Skeletal muscle satellite cell (primary cell): ENCODE results near the gene CDC40.

Source experiments
- H3K27me3 ChIP-seq: 2 replicates; pipeline ENCODE4 v1.7.0; 2013; ENCODE audit warnings: low read length; ENCODE audit not compliant: control insufficient read depth, insufficient read depth
- H3K36me3 ChIP-seq: 2 replicates; pipeline ENCODE4 v1.7.0; 2013; ENCODE audit warnings: mild to moderate bottlenecking, control low read depth, low read length; ENCODE audit not compliant: insufficient read depth
- H3K4me1 ChIP-seq: 2 replicates; pipeline ENCODE4 v1.7.0; 2013; ENCODE audit warnings: low read length; ENCODE audit not compliant: control insufficient read depth, insufficient read depth
- H3K4me2 ChIP-seq: 2 replicates; pipeline ENCODE4 v1.7.0; 2013; ENCODE audit warnings: mild to moderate bottlenecking, low read length
- H3K4me3 ChIP-seq: 2 replicates; pipeline ENCODE4 v1.7.0; 2013; ENCODE audit warnings: low read length
- H3K9ac ChIP-seq: 2 replicates; pipeline ENCODE4 v1.7.0; 2013; ENCODE audit warnings: mild to moderate bottlenecking, low read depth, low read length, moderate library complexity
- H3K9me3 ChIP-seq: replicated peaks from 2 replicates; pipeline ENCODE4 v1.7.0; 2013; ENCODE audit warnings: mild to moderate bottlenecking, control low read depth, low read length

Gene CDC40

GRCh38 chr6:110181131-110182030, 1.2 kb downstream of the CDC40 start:
- H3K4me3 ChIP-seq = peak overlapping the region; percentile 93
- H3K4me1 ChIP-seq = peaks cover 24% of the 10 kb centered on the region
- H3K9me3 ChIP-seq = no peaks in the 10 kb centered on the region
- peaks cover 5% of the 10 kb centered on the region for H3K36me3 ChIP-seq
- H3K27me3 ChIP-seq = no peaks in the 10 kb centered on the region
- peak overlapping the region; percentile 91 for H3K4me2 ChIP-seq
- H3K9ac ChIP-seq = peak overlapping the region; percentile 90

- peaks cover 18% of the 10 kb centered on the region for H3K4me1 ChIP-seq
Measured at GRCh38 chr6:110183292-110183885, 3.2 kb downstream of the CDC40 start.

DNA sequence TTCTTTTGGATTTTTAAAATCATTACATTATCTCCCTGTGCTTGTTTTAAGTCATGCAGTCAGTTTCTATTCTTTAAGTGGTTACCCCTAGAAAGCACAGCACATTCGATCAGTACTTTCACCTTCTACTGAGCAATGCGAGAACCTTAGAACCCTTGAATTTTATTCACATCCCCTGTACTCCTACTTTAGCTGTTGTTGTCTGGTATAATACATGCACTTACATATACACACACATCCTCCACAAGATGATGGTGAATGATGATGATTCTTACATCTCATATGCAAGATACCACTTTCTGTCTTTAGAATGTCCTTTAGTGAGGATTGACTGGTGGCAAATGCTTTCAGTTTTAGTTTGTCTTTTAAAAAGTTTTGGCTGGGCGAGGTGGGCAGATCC, 5.7 kb downstream of the CDC40 start:
- peaks cover 5% of the 10 kb centered on the region for H3K36me3 ChIP-seq
- H3K4me2 ChIP-seq = no peak overlapping the region
- H3K4me3 ChIP-seq = no peak overlapping the region
- no peak overlapping the region for H3K9ac ChIP-seq
- no peaks in the 10 kb centered on the region for H3K27me3 ChIP-seq
- no peaks in the 10 kb centered on the region for H3K9me3 ChIP-seq
- peaks cover 20% of the 10 kb centered on the region for H3K4me1 ChIP-seq

More at GRCh38 chr6:110183292-110183885, 3.2 kb downstream of the CDC40 start:
- Histone ChIP-seq H3K9me3 (no peaks in the 10 kb centered on the region), H3K9ac (no peak overlapping the region), H3K4me2 (no peak overlapping the region), H3K4me3 (no peak overlapping the region), H3K27me3 (no peaks in the 10 kb centered on the region), H3K36me3 (peaks cover 5% of the 10 kb centered on the region)

GRCh38 chr6:110188791-110189190, 8.6 kb downstream of the CDC40 start:
- Histone ChIP-seq H3K27me3 (no peaks in the 10 kb centered on the region), H3K4me2 (no peak overlapping the region), H3K4me1 (peaks cover 3% of the 10 kb centered on the region), H3K9me3 (no peaks in the 10 kb centered on the region), H3K4me3 (no peak overlapping the region), H3K9ac (no peak overlapping the region), H3K36me3 (peaks cover 4% of the 10 kb centered on the region)

DNA sequence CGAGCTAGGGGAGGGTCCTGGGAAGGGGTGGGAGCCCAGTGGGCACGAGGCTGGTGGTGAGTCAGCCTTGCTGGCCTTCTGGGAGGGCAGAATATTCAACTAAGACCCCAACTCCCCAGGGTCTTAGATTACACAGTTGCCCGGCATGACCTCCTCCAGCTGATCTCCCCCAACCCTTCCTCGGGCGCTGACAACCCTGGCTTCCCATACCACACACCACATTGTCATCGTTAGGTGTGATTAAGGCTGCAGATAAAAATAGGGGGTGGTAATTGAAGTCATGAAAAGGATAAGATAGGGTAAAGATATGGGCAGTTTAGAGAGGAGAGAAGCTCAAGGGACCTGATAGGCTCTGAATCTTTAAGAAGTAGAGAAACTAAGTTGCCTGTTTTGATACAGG, 10.5 kb downstream of the CDC40 start:
- Histone ChIP-seq H3K4me2 (no peak overlapping the region), H3K36me3 (peaks cover 10% of the 10 kb centered on the region), H3K9ac (no peak overlapping the region), H3K4me3 (no peak overlapping the region), H3K9me3 (no peaks in the 10 kb centered on the region), H3K4me1 (peaks cover 3% of the 10 kb centered on the region), H3K27me3 (no peaks in the 10 kb centered on the region)

- peaks cover 10% of the 10 kb centered on the region for H3K36me3 ChIP-seq
- no peak overlapping the region for H3K9ac ChIP-seq
- H3K4me1 ChIP-seq = peaks cover 3% of the 10 kb centered on the region
- no peak overlapping the region for H3K4me3 ChIP-seq
- H3K4me2 ChIP-seq = no peak overlapping the region
- no peaks in the 10 kb centered on the region for H3K9me3 ChIP-seq
- no peaks in the 10 kb centered on the region for H3K27me3 ChIP-seq
Measured at GRCh38 chr6:110191477-110191876, 11.2 kb downstream of the CDC40 start.

DNA sequence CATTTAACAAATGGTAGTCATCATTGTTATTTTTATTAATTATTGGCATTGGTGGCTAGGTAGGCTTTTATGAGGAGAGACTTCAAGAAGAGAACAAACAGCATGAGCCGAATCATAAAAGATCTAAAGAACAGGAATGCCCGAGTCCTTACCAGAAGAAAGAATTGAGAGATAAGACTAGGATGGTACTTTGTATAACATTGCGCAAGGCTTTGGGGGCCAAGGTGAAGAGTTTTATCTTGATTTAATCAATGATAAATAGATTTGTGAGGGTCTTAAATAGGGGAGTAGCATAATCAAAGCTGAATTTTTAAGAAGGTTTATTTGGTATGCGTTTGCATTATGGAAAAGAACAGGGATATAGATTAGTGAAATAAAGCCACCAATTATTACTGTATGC, 15.4 kb downstream of the CDC40 start:
- Histone ChIP-seq H3K4me3 (no peak overlapping the region), H3K36me3 (peaks cover 10% of the 10 kb centered on the region), H3K4me2 (no peak overlapping the region), H3K9me3 (no peaks in the 10 kb centered on the region), H3K27me3 (no peaks in the 10 kb centered on the region), H3K9ac (no peak overlapping the region), H3K4me1 (no peaks in the 10 kb centered on the region)

- H3K9ac ChIP-seq = no peak overlapping the region
- peaks cover 10% of the 10 kb centered on the region for H3K36me3 ChIP-seq
- H3K4me1 ChIP-seq = no peaks in the 10 kb centered on the region
- H3K9me3 ChIP-seq = no peaks in the 10 kb centered on the region
- H3K4me2 ChIP-seq = no peak overlapping the region
- H3K27me3 ChIP-seq = no peaks in the 10 kb centered on the region
- no peak overlapping the region for H3K4me3 ChIP-seq
Measured at GRCh38 chr6:110196874-110197273, 16.6 kb downstream of the CDC40 start.

DNA sequence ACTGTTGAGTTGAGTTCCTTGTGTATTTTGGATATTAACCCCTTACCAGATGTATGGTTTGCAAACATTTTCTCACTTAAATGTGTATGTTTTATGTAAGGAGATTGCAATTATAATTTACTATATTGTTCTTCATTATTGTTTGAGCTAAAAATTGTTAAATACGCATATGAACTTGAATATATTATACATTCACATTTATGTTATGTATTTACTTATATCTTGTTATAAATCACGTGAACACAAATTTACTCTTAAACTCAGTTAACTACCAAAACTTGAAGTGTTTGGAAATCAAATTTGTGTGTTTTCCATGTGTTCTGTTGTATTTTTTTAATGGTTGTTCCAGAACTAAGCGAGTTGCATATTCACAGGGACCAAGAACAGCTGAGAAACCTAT, 18.3 kb downstream of the CDC40 start:
- H3K9me3 ChIP-seq = no peaks in the 10 kb centered on the region
- H3K27me3 ChIP-seq = no peaks in the 10 kb centered on the region
- no peaks in the 10 kb centered on the region for H3K4me1 ChIP-seq
- H3K4me2 ChIP-seq = no peak overlapping the region
- no peak overlapping the region for H3K4me3 ChIP-seq
- H3K36me3 ChIP-seq = peaks cover 9% of the 10 kb centered on the region
- H3K9ac ChIP-seq = no peak overlapping the region

- Histone ChIP-seq H3K4me2 (no peak overlapping the region), H3K27me3 (no peaks in the 10 kb centered on the region), H3K4me1 (no peaks in the 10 kb centered on the region), H3K9me3 (no peaks in the 10 kb centered on the region), H3K36me3 (peaks cover 3% of the 10 kb centered on the region), H3K9ac (no peak overlapping the region), H3K4me3 (no peak overlapping the region)
Measured at GRCh38 chr6:110201151-110201884, 21.1 kb downstream of the CDC40 start.

GRCh38 chr6:110207652-110208051, 27.4 kb downstream of the CDC40 start:
- H3K4me3 ChIP-seq = no peak overlapping the region
- H3K4me1 ChIP-seq = no peaks in the 10 kb centered on the region
- H3K4me2 ChIP-seq = no peak overlapping the region
- peaks cover 37% of the 10 kb centered on the region for H3K36me3 ChIP-seq
- no peaks in the 10 kb centered on the region for H3K9me3 ChIP-seq
- no peak overlapping the region for H3K9ac ChIP-seq
- no peaks in the 10 kb centered on the region for H3K27me3 ChIP-seq
